Measurements from ENCODE around the gene LEPROT.

DNA sequence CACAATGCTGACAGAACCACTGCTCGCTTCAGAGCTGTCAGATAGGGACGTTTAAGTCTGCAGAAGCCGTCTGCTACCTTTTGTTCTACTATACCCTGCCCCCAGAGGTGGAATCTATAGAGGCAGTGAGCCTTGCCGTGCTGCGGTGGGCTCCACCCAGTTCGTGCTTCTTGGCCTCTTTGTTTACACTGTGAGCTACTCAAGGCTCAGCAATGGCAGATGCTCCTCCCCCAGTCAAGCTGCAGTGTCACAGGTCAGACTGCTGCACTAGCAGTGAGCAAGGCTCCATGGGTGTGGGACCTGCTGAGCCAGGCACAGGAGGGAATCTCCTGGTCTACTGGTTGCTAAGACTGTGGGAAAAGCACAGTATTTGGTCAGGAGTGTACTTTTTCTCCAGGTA lies 47.1 kb downstream of the LEPROT start:
- no peak for TF ChIP-seq POLR2AphosphoS5 (IDR thresholded peaks at IDR 0.05; ENCODE audit: low read depth, low read length)
- no peak for TF ChIP-seq SIN3A (IDR thresholded peaks at IDR 0.05; ENCODE audit: borderline replicate concordance, insufficient read depth, low read length)

All from PFSK-1 (cell line).